ENCODE measurements around the gene MACROD2.

- TF ChIP-seq, protein P1, sequence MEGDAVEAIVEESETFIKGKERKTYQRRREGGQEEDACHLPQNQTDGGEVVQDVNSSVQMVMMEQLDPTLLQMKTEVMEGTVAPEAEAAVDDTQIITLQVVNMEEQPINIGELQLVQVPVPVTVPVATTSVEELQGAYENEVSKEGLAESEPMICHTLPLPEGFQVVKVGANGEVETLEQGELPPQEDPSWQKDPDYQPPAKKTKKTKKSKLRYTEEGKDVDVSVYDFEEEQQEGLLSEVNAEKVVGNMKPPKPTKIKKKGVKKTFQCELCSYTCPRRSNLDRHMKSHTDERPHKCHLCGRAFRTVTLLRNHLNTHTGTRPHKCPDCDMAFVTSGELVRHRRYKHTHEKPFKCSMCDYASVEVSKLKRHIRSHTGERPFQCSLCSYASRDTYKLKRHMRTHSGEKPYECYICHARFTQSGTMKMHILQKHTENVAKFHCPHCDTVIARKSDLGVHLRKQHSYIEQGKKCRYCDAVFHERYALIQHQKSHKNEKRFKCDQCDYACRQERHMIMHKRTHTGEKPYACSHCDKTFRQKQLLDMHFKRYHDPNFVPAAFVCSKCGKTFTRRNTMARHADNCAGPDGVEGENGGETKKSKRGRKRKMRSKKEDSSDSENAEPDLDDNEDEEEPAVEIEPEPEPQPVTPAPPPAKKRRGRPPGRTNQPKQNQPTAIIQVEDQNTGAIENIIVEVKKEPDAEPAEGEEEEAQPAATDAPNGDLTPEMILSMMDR (IDR thresholded peaks at IDR 0.05): no peak
- TF ChIP-seq POLR2A (IDR thresholded peaks at IDR 0.05) (no peak), EP300 (IDR thresholded peaks at IDR 0.05) (no peak)
These were observed 1704.3 kb downstream of the MACROD2 start for GRCh38 chr20:15699431-15700146.

All from tibial nerve (tissue), 4 donors.